ENCODE measurements around the gene CYP3A7. TPM values are rescaled to one million over a fixed set of nuclear protein-coding genes. Genes with fewer than 3 reads are reported as not detected.
A peak's percentile ranks its signal among the peaks of the same experiment; 100 is the strongest.
"Not testable (repeated sequence)": the region's sequence is repeated elsewhere in the genome, so short reads cannot be mapped to it uniquely, and the experiment has no call there.

Gene CYP3A7
- total RNA-seq, 4 donors from 2014 or later = 0.56 to 2.8 (median 0.60) TPM; not detected in 1

- no peak for DNase-seq (ENCODE audit: low spot score)
- peak; percentile 90 for ATAC-seq (ENCODE audit: low FRiP score)
- TF ChIP-seq CTCF (IDR thresholded peaks at IDR 0.05) = no peak
Observed at GRCh38 chr7:99740573-99741440, 5.8 kb upstream of the CYP3A7 start.

GRCh38 chr7:99739699-99740572 lies 4.9 kb upstream of the CYP3A7 start:
- DNase-seq (ENCODE audit: low spot score) (no peak), ATAC-seq (ENCODE audit: low FRiP score) (no peak)
- TF ChIP-seq CTCF (IDR thresholded peaks at IDR 0.05) = no peak

GRCh38 chr7:99737726-99738125 lies 2.7 kb upstream of the CYP3A7 start:
- DNase-seq (ENCODE audit: low spot score) = no peak
- TF ChIP-seq CTCF (IDR thresholded peaks at IDR 0.05) = no peak

GRCh38 chr7:99736667-99737066 lies 1.7 kb upstream of the CYP3A7 start:
- DNase-seq (ENCODE audit: low spot score); ATAC-seq (ENCODE audit: low FRiP score): not testable (repeated sequence)

More at GRCh38 chr7:99737726-99738125, 2.7 kb upstream of the CYP3A7 start:
- ATAC-seq (ENCODE audit: low FRiP score) = no peak

GRCh38 chr7:99733448-99733847 lies 1.5 kb downstream of the CYP3A7 start:
- no peak for DNase-seq (ENCODE audit: low spot score)
- ATAC-seq (ENCODE audit: low FRiP score) = no peak
- TF ChIP-seq CTCF (IDR thresholded peaks at IDR 0.05) = no peak

- TF ChIP-seq CTCF (IDR thresholded peaks at IDR 0.05) = no peak
- ATAC-seq (ENCODE audit: low FRiP score) = no peak
- DNase-seq (ENCODE audit: low spot score) = no peak
Observed at GRCh38 chr7:99733003-99733402, 2.0 kb downstream of the CYP3A7 start.

- no peak for TF ChIP-seq CTCF (IDR thresholded peaks at IDR 0.05)
- ATAC-seq (ENCODE audit: low FRiP score) (no peak), DNase-seq (ENCODE audit: low spot score) (no peak)
Observed at GRCh38 chr7:99731638-99732374, 3.2 kb downstream of the CYP3A7 start.

Data from omental fat pad (tissue), 4 donors.